H1 (cell line): ENCODE measurements around the gene MNS1. TPM values are rescaled to one million over a fixed set of nuclear protein-coding genes. Genes with fewer than 3 reads are reported as not detected.

Source experiments
- CTCF ChIA-PET: fragments of 300-600 bp; sonication (Branson Sonifier 250); formaldehyde crosslinking; loops from one replicate; lab custom pipeline; 2021; ENCODE audit not compliant: partially characterized antibody; lab: Charles Lee
- POLR2A ChIA-PET: fragments of 300-600 bp; sonication (Branson Sonifier 250); formaldehyde crosslinking; loops from one replicate; lab custom pipeline; 2021; ENCODE audit warnings: inconsistent platforms; ENCODE audit not compliant: partially characterized antibody; lab: Charles Lee
- DNase-seq, 2 experiments: peaks; one replicate each; pipeline versions ENCODE4 v3.0.0 to v3.0.0-alpha.2; 2010 to 2022; ENCODE audit warnings: low spot score in 2 of 2, low read depth in 1 of 2, mixed read lengths in 1 of 2
- FAIRE-seq: peaks from 2 replicates; lab custom pipeline; 2011; peaks lifted over from hg19 to GRCh38; lab: Jason Lieb, UNC
- H2AFZ ChIP-seq: 2 replicates; pipeline ENCODE4 v1.8.1; 2012; ENCODE audit warnings: low read length, inconsistent platforms
- H2AK5ac ChIP-seq: 2 replicates; pipeline ENCODE4 v1.6.1; 2013; ENCODE audit warnings: low read depth, low read length
- H2BK120ac ChIP-seq: replicated peaks from 2 replicates; pipeline ENCODE3; 2013; ENCODE audit warnings: low read depth, low read length, inconsistent platforms
- H2BK12ac ChIP-seq: 2 replicates; pipeline ENCODE4 v1.6.1; 2013; ENCODE audit warnings: low read depth, low read length
- H2BK15ac ChIP-seq: 2 replicates; pipeline ENCODE4 v1.6.1; 2013; ENCODE audit warnings: low read length
- H2BK20ac ChIP-seq: 2 replicates; pipeline ENCODE4 v1.6.1; 2013; ENCODE audit warnings: low read length
- H2BK5ac ChIP-seq: 2 replicates; pipeline ENCODE4 v1.6.1; 2013; ENCODE audit warnings: low read depth, low read length
- H3K14ac ChIP-seq: 2 replicates; pipeline ENCODE4 v1.6.1; 2013; ENCODE audit warnings: inconsistent platforms; ENCODE audit not compliant: insufficient read length
- H3K18ac ChIP-seq: 2 replicates; pipeline ENCODE4 v1.6.1; 2013; ENCODE audit warnings: low read length; ENCODE audit errors: extremely low read depth
- H3K23ac ChIP-seq: 2 replicates; pipeline ENCODE4 v1.6.1; 2013; ENCODE audit warnings: inconsistent platforms; ENCODE audit not compliant: insufficient read length
- H3K23me2 ChIP-seq: 2 replicates; pipeline ENCODE4 v1.6.1; 2013; ENCODE audit warnings: low read depth, low read length
- H3K27ac ChIP-seq: 2 replicates; pipeline ENCODE4 v1.6.1; 2011; ENCODE audit warnings: low read depth, low read length, inconsistent platforms
- H3K27me3 ChIP-seq, 4 experiments: replicated peaks in 1 of 4; 1 replicate in 1 of 4; 2 replicates in 3 of 4; pipeline versions ENCODE4 v1.6.1 to v1.8.1; 2011 to 2013; ENCODE audit warnings: low read length in 3 of 4, mild to moderate bottlenecking in 3 of 4, inconsistent platforms in 2 of 4, mixed read lengths in 2 of 4, moderate library complexity in 1 of 4; ENCODE audit not compliant: control insufficient read depth in 3 of 4, insufficient read depth in 3 of 4; ENCODE audit errors: extremely low read depth in 1 of 4
- H3K36me3 ChIP-seq, 4 experiments: 2 replicates each; pipeline versions ENCODE4 v1.6.1 to v1.8.1; 2011 to 2013; ENCODE audit warnings: mild to moderate bottlenecking in 4 of 4, low read length in 3 of 4, moderate library complexity in 2 of 4, control low read depth in 1 of 4, inconsistent platforms in 1 of 4; ENCODE audit not compliant: insufficient read depth in 4 of 4, control insufficient read depth in 2 of 4
- H3K4ac ChIP-seq: replicated peaks from 2 replicates; pipeline ENCODE3; 2013; ENCODE audit warnings: low read length, low read depth, mixed read lengths, inconsistent platforms; ENCODE audit not compliant: insufficient read length
- H3K4me1 ChIP-seq, 4 experiments: replicated peaks in 1 of 4; 1 replicate in 1 of 4; 2 replicates in 3 of 4; pipeline versions ENCODE4 v1.6.1 to v1.8.1; 2011 to 2013; ENCODE audit warnings: low read length in 3 of 4, inconsistent platforms in 2 of 4, mixed read lengths in 1 of 4; ENCODE audit not compliant: insufficient read depth in 4 of 4, control insufficient read depth in 3 of 4
- H3K4me2 ChIP-seq, 2 experiments: 2 replicates each; pipeline versions ENCODE4 v1.6.1 to v1.8.1; 2011 to 2013; ENCODE audit warnings: low read depth in 2 of 2, low read length in 2 of 2, control low read depth in 1 of 2, inconsistent platforms in 1 of 2, mild to moderate bottlenecking in 1 of 2; ENCODE audit not compliant: insufficient read depth in 1 of 2
- H3K4me3 ChIP-seq, 4 experiments: fragments of 200-600, 300-600 bp in 1 of 4; sonication (generic), shearing (Covaris generic), sonication (Bioruptor Twin) in 1 of 4; 2 replicates each; pipeline versions ENCODE4 v1.5.1 to v1.8.1; 2011 to 2016; ENCODE audit warnings: low read length in 4 of 4, low read depth in 3 of 4, control low read depth in 2 of 4, inconsistent platforms in 2 of 4, mild to moderate bottlenecking in 2 of 4, mixed read lengths in 1 of 4, moderate library complexity in 1 of 4; ENCODE audit not compliant: insufficient read depth in 2 of 4; ENCODE audit errors: extremely low read depth in 1 of 4
- H3K56ac ChIP-seq: replicated peaks from 2 replicates; pipeline ENCODE3; 2013; ENCODE audit warnings: low read depth, mild to moderate bottlenecking, mixed read lengths, low read length, inconsistent platforms; ENCODE audit not compliant: insufficient read length
- H3K79me1 ChIP-seq: 2 replicates; pipeline ENCODE4 v1.6.1; 2013; ENCODE audit warnings: low read depth, low read length, control low read depth
- H3K79me2 ChIP-seq, 2 experiments: 2 replicates each; pipeline versions ENCODE4 v1.6.1 to v1.8.1; 2012 to 2013; ENCODE audit warnings: low read length in 2 of 2, mild to moderate bottlenecking in 2 of 2, inconsistent platforms in 1 of 2; ENCODE audit not compliant: insufficient read depth in 2 of 2, control insufficient read depth in 1 of 2
- H3K9ac ChIP-seq, 4 experiments: replicated peaks in 1 of 4; 1 replicate in 1 of 4; 2 replicates in 3 of 4; pipeline versions ENCODE4 v1.6.1 to v1.8.1; 2011 to 2013; ENCODE audit warnings: low read depth in 3 of 4, low read length in 3 of 4, control low read depth in 2 of 4, mild to moderate bottlenecking in 2 of 4, moderate library complexity in 2 of 4, inconsistent platforms in 1 of 4; ENCODE audit errors: extremely low read depth in 1 of 4
- H3K9me3 ChIP-seq, 2 experiments: 2 replicates each; pipeline versions ENCODE4 v1.6.1 to v1.8.1; 2012 to 2013; ENCODE audit warnings: mild to moderate bottlenecking in 2 of 2, moderate library complexity in 2 of 2, control low read depth in 1 of 2, inconsistent platforms in 1 of 2, low read depth in 1 of 2, low read length in 1 of 2, mixed read lengths in 1 of 2; ENCODE audit not compliant: insufficient read depth in 2 of 2
- H4K20me1 ChIP-seq, 2 experiments: replicated peaks in 1 of 2; 2 replicates each; pipeline versions ENCODE3 to v1.8.1; 2011 to 2013; ENCODE audit warnings: inconsistent platforms in 2 of 2, low read length in 2 of 2, mild to moderate bottlenecking in 1 of 2; ENCODE audit not compliant: insufficient read depth in 2 of 2, control insufficient read depth in 1 of 2
- H4K5ac ChIP-seq: 2 replicates; pipeline ENCODE4 v1.6.1; 2013; ENCODE audit warnings: low read length, low read depth, mixed read lengths, inconsistent platforms; ENCODE audit not compliant: insufficient read length
- H4K8ac ChIP-seq: 2 replicates; pipeline ENCODE4 v1.8.0; 2013; ENCODE audit warnings: mild to moderate bottlenecking, moderate library complexity, low read length, inconsistent platforms; ENCODE audit not compliant: insufficient read depth; ENCODE audit errors: extremely low read depth
- H4K91ac ChIP-seq: replicated peaks from 2 replicates; pipeline ENCODE3; 2013; ENCODE audit warnings: low read length, mixed read lengths, inconsistent platforms; ENCODE audit not compliant: insufficient read length
- CBX5 ChIP-seq: fragments of 300-800, 300-1000 bp; sonication (generic); IDR thresholded peaks from 2 replicates; pipeline ENCODE4 v1.7.1; 2016; ENCODE audit warnings: antibody characterized with exemption, low read length, low read depth
- EZH2 ChIP-seq: fragments of 200-600 bp; sonication (generic); IDR thresholded peaks from 2 replicates; pipeline ENCODE4 v1.7.1; 2012; ENCODE audit warnings: low read depth, mild to moderate bottlenecking, moderate library complexity, low read length, inconsistent platforms; ENCODE audit not compliant: severe bottlenecking
- HDAC2 ChIP-seq, 2 experiments: fragments of 300-600 bp in 1 of 2; sonication (generic) in 1 of 2; IDR thresholded peaks; 2 replicates each; pipeline ENCODE4 v1.6.1; 2011 to 2012; ENCODE audit warnings: low read depth in 2 of 2, low read length in 2 of 2, mild to moderate bottlenecking in 2 of 2, moderate library complexity in 2 of 2, borderline replicate concordance in 1 of 2, inconsistent platforms in 1 of 2
- SUZ12 ChIP-seq: fragments of 200-600 bp; sonication (generic); IDR thresholded peaks from 2 replicates; pipeline ENCODE4 v1.6.1; 2012; ENCODE audit warnings: mild to moderate bottlenecking, inconsistent platforms, low read length, moderate library complexity, mixed read lengths
- YY1 ChIP-seq: IDR thresholded peaks from 2 replicates; pipeline ENCODE4 v1.6.1; 2011; ENCODE audit warnings: low read depth, mild to moderate bottlenecking, low read length
- WGBS, 2 experiments: shearing (Covaris generic) in 1 of 2; methylation state at CpG; one replicate each; pipeline versions ENCODE4 v1.1.6 to v1.1.7; 2013 to 2015; ENCODE audit warnings: low lambda C conversion rate in 2 of 2, mixed read lengths in 2 of 2, inconsistent platforms in 1 of 2, low coverage in 1 of 2, missing lambda C conversion rate in 1 of 2; ENCODE audit not compliant: insufficient replicate concordance in 2 of 2, insufficient coverage in 1 of 2, insufficient read length in 1 of 2; ENCODE audit errors: extremely low coverage in 1 of 2, missing lambda C conversion rate in 1 of 2; 5-methylcytosine and 5-hydroxymethylcytosine counted together
- polyA plus RNA-seq, 7 experiments: library from polyadenylated mRNA; depleted of rRNA in 3 of 7; stranded (reverse) in 5 of 7; unstranded in 2 of 7; fragments of >200 nt in 5 of 7; fragments of 200-250 nt in 2 of 7; gene quantifications; 1 replicate in 5 of 7; 2 replicates in 1 of 7; 4 replicates in 1 of 7; pipeline versions ENCODE4 v1.2.1 to v1.2.3, GENCODE V29; 2011 to 2013; ENCODE audit warnings: missing spikeins in 2 of 7, mixed read lengths in 2 of 7
- total RNA-seq: library from RNA; stranded (reverse); fragmentation: NEBNext Ultra II Directional; extraction: Animal tissue kit (Norgen Biotek cat#: 25700); gene quantifications from 2 replicates; pipeline ENCODE4 v1.2.1, GENCODE V29; 2021
- TF ChIP-seq, protein P1 (sequence below): IDR thresholded peaks from 2 replicates; pipeline ENCODE4 v1.6.1; 2011; ENCODE audit warnings: low read depth, mild to moderate bottlenecking, low read length; ENCODE audit not compliant: insufficient read depth
- TF ChIP-seq, protein P2 (sequence below): IDR thresholded peaks from 2 replicates; pipeline ENCODE4 v1.6.1; 2012; ENCODE audit warnings: low read length, inconsistent platforms

The MNS1 gene
- total and polyA plus RNA-seq, 2 of the 8 experiments (the other 6 are each of a cell fraction or from before 2014, with no cell fraction given) = 0.57 TPM; not detected in 1

DNA sequence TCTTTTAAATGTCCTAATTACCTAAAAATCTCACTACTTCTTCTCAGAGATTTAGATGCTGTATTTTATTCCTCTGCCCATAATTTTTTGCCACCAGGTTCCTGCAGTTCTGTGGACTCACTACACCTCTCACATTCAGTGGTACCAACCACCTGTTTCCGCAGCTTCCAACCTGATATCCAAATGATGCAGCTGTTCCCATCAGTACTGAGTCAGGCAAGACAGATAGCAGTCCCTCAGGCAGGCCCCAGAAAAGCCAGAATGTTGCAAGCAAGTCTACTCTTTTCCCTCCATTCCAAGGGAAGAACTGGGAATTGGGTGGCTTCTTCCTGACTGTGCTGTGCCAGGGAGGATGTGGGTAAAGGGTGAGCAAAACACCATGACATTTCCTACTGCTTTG is 39.0 kb downstream of the MNS1 start:
- CTCF ChIA-PET = interaction anchor here (0.8 to 7.3 kb wide), 5 partner anchors 9 to 181 kb away, joined by 3 to 119 read pairs (median 8); no protein-coding TSS in a partner anchor
- POLR2A ChIA-PET = no interaction called here

More for the DNA sequence above, 39.0 kb downstream of the MNS1 start:
- Histone ChIP-seq H3K4me1 (no peaks in the 10 kb centered on the region), H3K56ac (no peak overlapping the region), H4K5ac (no peak overlapping the region), H2BK120ac (no peak overlapping the region), H3K23me2 (no peaks in the 10 kb centered on the region), H3K4me2 (no peak overlapping the region), H3K9me3 (no peaks in the 10 kb centered on the region), H3K4me3 (no peak overlapping the region), H4K91ac (no peak overlapping the region), H3K14ac (no peak overlapping the region), H3K23ac (no peak overlapping the region), H2BK20ac (no peak overlapping the region), H2BK5ac (no peak overlapping the region), H3K79me2 (no peaks in the 10 kb centered on the region), H3K27me3 (no peaks in the 10 kb centered on the region), H2BK12ac (no peak overlapping the region), H2AK5ac (no peak overlapping the region), H2BK15ac (no peak overlapping the region), H3K9ac (no peak overlapping the region), H3K18ac (no peak overlapping the region), H3K4ac (no peak overlapping the region), H3K36me3 (no peaks in the 10 kb centered on the region), H4K20me1 (no peaks in the 10 kb centered on the region), H3K27ac (no peak overlapping the region), H3K79me1 (no peaks in the 10 kb centered on the region), H2AFZ (no peak overlapping the region), H4K8ac (no peak overlapping the region)
- no peak for DNase-seq
- no peak for FAIRE-seq
- 93% methylated on average over 1 of the region's 1 CpG; no CpG with 5 or more reads in 1 of the 2 experiments for WGBS, 2 experiments
- no peak for TF ChIP-seq HDAC2 (IDR thresholded peaks at IDR 0.05; ENCODE audit: borderline replicate concordance in 1 of 2, low read depth in 2 of 2, low read length in 2 of 2)
- no peak for TF ChIP-seq CBX5
- TF ChIP-seq EZH2 = no peak
- TF ChIP-seq YY1 = no peak
- TF ChIP-seq, protein P1, sequence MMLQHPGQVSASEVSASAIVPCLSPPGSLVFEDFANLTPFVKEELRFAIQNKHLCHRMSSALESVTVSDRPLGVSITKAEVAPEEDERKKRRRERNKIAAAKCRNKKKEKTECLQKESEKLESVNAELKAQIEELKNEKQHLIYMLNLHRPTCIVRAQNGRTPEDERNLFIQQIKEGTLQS = no peak
- TF ChIP-seq, protein P2, sequence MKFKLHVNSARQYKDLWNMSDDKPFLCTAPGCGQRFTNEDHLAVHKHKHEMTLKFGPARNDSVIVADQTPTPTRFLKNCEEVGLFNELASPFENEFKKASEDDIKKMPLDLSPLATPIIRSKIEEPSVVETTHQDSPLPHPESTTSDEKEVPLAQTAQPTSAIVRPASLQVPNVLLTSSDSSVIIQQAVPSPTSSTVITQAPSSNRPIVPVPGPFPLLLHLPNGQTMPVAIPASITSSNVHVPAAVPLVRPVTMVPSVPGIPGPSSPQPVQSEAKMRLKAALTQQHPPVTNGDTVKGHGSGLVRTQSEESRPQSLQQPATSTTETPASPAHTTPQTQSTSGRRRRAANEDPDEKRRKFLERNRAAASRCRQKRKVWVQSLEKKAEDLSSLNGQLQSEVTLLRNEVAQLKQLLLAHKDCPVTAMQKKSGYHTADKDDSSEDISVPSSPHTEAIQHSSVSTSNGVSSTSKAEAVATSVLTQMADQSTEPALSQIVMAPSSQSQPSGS = no peak
- no peak for TF ChIP-seq SUZ12
